Kidney (tissue), 14 donors: ENCODE data around the gene DIPK1C. TPM values are rescaled to one million over a fixed set of nuclear protein-coding genes. Genes with fewer than 3 reads are reported as not detected.

Experiments used
- DNase-seq, 5 donors: peaks; one replicate each; pipeline ENCODE4 v3.0.0-alpha.2; 2013 to 2020
- FAIRE-seq: peaks from 2 replicates; lab custom pipeline; 2012; peaks lifted over from hg19 to GRCh38; lab: Jason Lieb, UNC
- H3K27ac ChIP-seq, 2 donors: one replicate each; pipeline ENCODE4 v1.7.0; 2013; ENCODE audit warnings: low read depth in 2 of 2, low read length in 2 of 2, inconsistent platforms in 1 of 2
- H3K27me3 ChIP-seq: one replicate; pipeline ENCODE4 v1.7.1; 2013; ENCODE audit warnings: low read length, inconsistent platforms; ENCODE audit not compliant: control insufficient read depth, insufficient read depth
- H3K36me3 ChIP-seq, 3 donors: one replicate each; pipeline versions ENCODE4 v1.7.0 to v1.7.1; 2013; ENCODE audit warnings: low read length in 3 of 3, control low read depth in 1 of 3, inconsistent platforms in 1 of 3; ENCODE audit not compliant: insufficient read depth in 3 of 3, control insufficient read depth in 2 of 3
- H3K4me1 ChIP-seq, 3 donors: one replicate each; pipeline versions ENCODE4 v1.7.0 to v1.7.1; 2013; ENCODE audit warnings: low read length in 3 of 3, inconsistent platforms in 1 of 3, low read depth in 1 of 3; ENCODE audit not compliant: control insufficient read depth in 2 of 3, insufficient read depth in 2 of 3
- H3K4me3 ChIP-seq, 3 donors: one replicate each; pipeline versions ENCODE4 v1.7.0 to v1.8.1; 2013; ENCODE audit warnings: low read length in 3 of 3, control low read depth in 1 of 3, inconsistent platforms in 1 of 3
- H3K9ac ChIP-seq, 3 donors: one replicate each; pipeline versions ENCODE4 v1.7.0 to v1.7.1; 2013; ENCODE audit warnings: low read length in 3 of 3, control low read depth in 1 of 3, inconsistent platforms in 1 of 3
- H3K9me3 ChIP-seq, 3 donors: one replicate each; pipeline versions ENCODE4 v1.7.0 to v1.7.1; 2013; ENCODE audit warnings: low read length in 3 of 3, control low read depth in 1 of 3, inconsistent platforms in 1 of 3; ENCODE audit not compliant: control insufficient read depth in 2 of 3, insufficient read depth in 1 of 3
- CTCF ChIP-seq: IDR thresholded peaks from 3 replicates; pipeline ENCODE4 v1.5.1; 2012; ENCODE audit warnings: mild to moderate bottlenecking, moderate library complexity, borderline replicate concordance; ENCODE audit not compliant: insufficient read depth; ENCODE audit errors: extremely low read depth
- intact Hi-C: fragments of 100-400 bp; cut with DNase I; formaldehyde crosslinking; loops from one replicate; pipeline ENCODE4 v1.11.1; 2022
- polyA plus RNA-seq: library from polyadenylated mRNA; stranded (reverse); fragments of 350-450 nt; fragmentation: Illumina TruSeq; extraction: RNeasy Lipid Tissue Mini Kit (QIAGEN cat#74804); gene quantifications from one replicate; pipeline ENCODE4 v1.2.3, GENCODE V29; 2014; ENCODE audit warnings: low read depth, low replicate concordance; ENCODE audit not compliant: insufficient read depth
- total RNA-seq: library from RNA; stranded (reverse); fragmentation: NEBNext Ultra II Directional; extraction: Animal tissue kit (Norgen Biotek cat#: 25700); gene quantifications from one replicate; pipeline ENCODE4 v1.2.1, GENCODE V29; 2021
- donor health status: control.
- donor health status: control.
- donor health status: control.
- donor health status: control.
- donor health status: control.
- donor health status: DM: yes; HTN: yes; CAD: no.
- donor health status: Normal renal cell carcinoma (clear cell type).

Gene DIPK1C
- total and polyA plus RNA-seq, 2 donors from 2014 or later, result 0.09 TPM; not detected in 1

GRCh38 chr18:74479486-74480148 is 22.5 kb upstream of the DIPK1C start:
- intact Hi-C loops, result no loop called here
- no peaks in the 10 kb centered on the region for H3K9me3 ChIP-seq
- H3K4me3 ChIP-seq, result no peak overlapping the region
- no peaks in the 10 kb centered on the region for H3K4me1 ChIP-seq
- DNase-seq (no peak), FAIRE-seq (no peak)
- H3K36me3 ChIP-seq, result no peaks in the 10 kb centered on the region
- no peak overlapping the region for H3K9ac ChIP-seq
- TF ChIP-seq CTCF, result no peak
- no peak overlapping the region for H3K27ac ChIP-seq
- H3K27me3 ChIP-seq, result no peaks in the 10 kb centered on the region

DNA sequence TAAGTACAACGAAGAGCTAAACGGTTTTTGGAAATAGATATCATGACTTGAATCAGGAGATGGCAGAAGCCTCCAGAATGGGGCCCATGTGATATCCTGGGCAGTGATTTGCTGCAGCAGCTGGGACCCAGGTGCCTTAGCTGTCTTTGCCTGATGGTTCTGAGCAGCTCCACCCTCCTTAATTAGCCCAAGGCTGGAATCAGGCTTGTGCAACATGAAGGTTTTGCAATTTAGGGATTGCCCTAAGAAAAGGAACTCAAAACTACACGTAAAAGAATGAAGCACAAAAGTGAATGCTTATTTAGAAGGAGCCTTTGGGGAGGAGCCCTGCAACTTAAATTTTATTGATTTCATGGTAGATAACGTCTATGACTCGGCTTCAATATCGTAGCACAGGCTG is 21.8 kb upstream of the DIPK1C start:
- no peak for TF ChIP-seq CTCF
- no peak overlapping the region for H3K27ac ChIP-seq
- no peak for FAIRE-seq
- H3K36me3 ChIP-seq, result no peaks in the 10 kb centered on the region
- no peaks in the 10 kb centered on the region for H3K27me3 ChIP-seq
- intact Hi-C loops, result no loop called here
- no peak overlapping the region for H3K9ac ChIP-seq
- H3K4me3 ChIP-seq, result no peak overlapping the region
- no peak for DNase-seq
- no peaks in the 10 kb centered on the region for H3K9me3 ChIP-seq
- no peaks in the 10 kb centered on the region for H3K4me1 ChIP-seq

- FAIRE-seq (no peak), DNase-seq (no peak)
- no peaks in the 10 kb centered on the region for H3K36me3 ChIP-seq
- H3K4me1 ChIP-seq, result no peaks in the 10 kb centered on the region
- intact Hi-C loops, result no loop called here
- H3K4me3 ChIP-seq, result no peak overlapping the region
- TF ChIP-seq CTCF, result no peak
- no peaks in the 10 kb centered on the region for H3K9me3 ChIP-seq
- no peak overlapping the region for H3K9ac ChIP-seq
- no peak overlapping the region for H3K27ac ChIP-seq
- H3K27me3 ChIP-seq, result no peaks in the 10 kb centered on the region
Observed at GRCh38 chr18:74478316-74478715, 21.2 kb upstream of the DIPK1C start.

DNA sequence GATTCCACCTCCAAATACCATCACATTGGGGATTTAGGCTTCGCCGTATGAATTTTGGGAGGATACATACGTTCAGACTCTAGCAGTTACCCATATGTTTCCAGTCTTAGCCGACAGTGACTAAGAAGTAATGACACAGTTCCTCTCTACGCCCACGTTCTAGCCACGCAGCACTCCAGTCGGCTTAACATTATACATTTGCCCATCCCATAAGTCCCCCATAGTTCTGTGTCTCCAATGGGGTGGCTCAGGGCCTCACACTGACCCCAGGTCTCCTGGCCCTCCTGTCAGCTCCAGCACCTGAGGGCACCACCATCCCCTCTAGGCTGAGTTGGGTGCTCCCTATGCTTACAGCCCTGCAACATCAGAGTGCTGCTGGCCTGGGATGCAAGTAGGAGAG is 20.7 kb upstream of the DIPK1C start:
- H3K9ac ChIP-seq, result no peak overlapping the region
- H3K36me3 ChIP-seq, result no peaks in the 10 kb centered on the region
- FAIRE-seq (no peak), DNase-seq (no peak)
- intact Hi-C loops, result no loop called here
- H3K27me3 ChIP-seq, result no peaks in the 10 kb centered on the region
- no peak overlapping the region for H3K4me3 ChIP-seq
- H3K27ac ChIP-seq, result no peak overlapping the region
- no peaks in the 10 kb centered on the region for H3K4me1 ChIP-seq
- TF ChIP-seq CTCF, result no peak
- no peaks in the 10 kb centered on the region for H3K9me3 ChIP-seq
